SK-N-SH treated with all-trans-retinoic acid at 6 μM for 48 hours (cell line): ENCODE data around the gene FIGN.
A peak's percentile ranks its signal among the peaks of the same experiment; 100 is the strongest.

ENCODE experiments used
- ATAC-seq: fragments of 200-7000 bp; cut with Tn5 transposase; 3 replicates; pipeline ENCODE4 v1.9.1; 2020; ENCODE audit warnings: mild to moderate bottlenecking, moderate library complexity
- BACH2 ChIP-seq: fragments of 250-450 bp; sonication (Bioruptor Pico); IDR thresholded peaks from 2 replicates; pipeline ENCODE4 v1.9.0; 2021; ENCODE audit warnings: mild to moderate bottlenecking, borderline replicate concordance
- ESRRG ChIP-seq: fragments of 250-450 bp; sonication (Bioruptor Pico); IDR thresholded peaks from 2 replicates; pipeline ENCODE4 v1.6.1; 2021; ENCODE audit warnings: mild to moderate bottlenecking
- GLIS3 ChIP-seq: fragments of 250-450 bp; sonication (Bioruptor Pico); IDR thresholded peaks from 2 replicates; pipeline ENCODE4 v1.5.0; 2020; ENCODE audit warnings: mild to moderate bottlenecking, moderate library complexity
- OSR1 ChIP-seq: fragments of 250-450 bp; sonication (Bioruptor Pico); IDR thresholded peaks from 2 replicates; pipeline ENCODE4 v1.8.0; 2022; ENCODE audit warnings: moderate library complexity, mild to moderate bottlenecking, inconsistent platforms
- PPARA ChIP-seq: fragments of 250-450 bp; sonication (Bioruptor Pico); IDR thresholded peaks from 2 replicates; pipeline ENCODE4 v1.5.0; 2020; ENCODE audit warnings: mild to moderate bottlenecking, borderline replicate concordance
- SNAI2 ChIP-seq: fragments of 250-450 bp; sonication (Bioruptor Pico); IDR thresholded peaks from 2 replicates; pipeline ENCODE4 v1.5.0; 2020; ENCODE audit warnings: mild to moderate bottlenecking, moderate library complexity
- TCF4 ChIP-seq: fragments of 250-450 bp; sonication (Bioruptor Pico); IDR thresholded peaks from 2 replicates; pipeline ENCODE4 v1.8.0; 2021; ENCODE audit warnings: mild to moderate bottlenecking, moderate library complexity, borderline replicate concordance
- TOX ChIP-seq: fragments of 250-450 bp; sonication (Bioruptor Pico); IDR thresholded peaks from 2 replicates; pipeline ENCODE4 v1.8.0; 2021; ENCODE audit warnings: mild to moderate bottlenecking, moderate library complexity, borderline replicate concordance
- ZC3H10 ChIP-seq: fragments of 250-450 bp; sonication (Bioruptor Pico); IDR thresholded peaks from 2 replicates; pipeline ENCODE4 v1.5.1; 2021; ENCODE audit warnings: mild to moderate bottlenecking, moderate library complexity
- ZFP3 ChIP-seq: fragments of 250-450 bp; sonication (Bioruptor Pico); IDR thresholded peaks from 2 replicates; pipeline ENCODE4 v1.5.0; 2020; ENCODE audit warnings: mild to moderate bottlenecking, moderate library complexity
- ZFP30 ChIP-seq: fragments of 450-650 bp; formaldehyde crosslinking; IDR thresholded peaks from 2 replicates; pipeline ENCODE4 v1.5.0; 2022; ENCODE audit warnings: mild to moderate bottlenecking, moderate library complexity
- ZNF565 ChIP-seq: fragments of 450-650 bp; formaldehyde crosslinking; conservative IDR thresholded peaks from 2 replicates; pipeline ENCODE4 v1.5.0; 2020; ENCODE audit warnings: low read depth, mild to moderate bottlenecking, moderate library complexity
- ZNF70 ChIP-seq: fragments of 450-650 bp; formaldehyde crosslinking; IDR thresholded peaks from 2 replicates; pipeline ENCODE4 v1.5.0; 2020; ENCODE audit warnings: mild to moderate bottlenecking, moderate library complexity
- ZNF8 ChIP-seq: fragments of 450-650 bp; formaldehyde crosslinking; IDR thresholded peaks from 2 replicates; pipeline ENCODE4 v1.5.0; 2020; ENCODE audit warnings: mild to moderate bottlenecking, moderate library complexity
- TF ChIP-seq, protein P1 (sequence below): fragments of 250-450 bp; sonication (Bioruptor Pico); IDR thresholded peaks from 2 replicates; pipeline ENCODE4 v1.8.0; 2021; ENCODE audit warnings: low read depth, mild to moderate bottlenecking, moderate library complexity, borderline replicate concordance
- TF ChIP-seq, protein P2 (sequence below): fragments of 250-450 bp; sonication (Bioruptor Pico); IDR thresholded peaks from 2 replicates; pipeline ENCODE4 v1.5.0; 2020; ENCODE audit warnings: mild to moderate bottlenecking, moderate library complexity
- TF ChIP-seq, protein P3 (sequence below): fragments of 250-450 bp; sonication (Bioruptor Pico); IDR thresholded peaks from 2 replicates; pipeline ENCODE4 v1.5.1; 2021; ENCODE audit warnings: mild to moderate bottlenecking, moderate library complexity
- TF ChIP-seq, protein P4 (sequence below): fragments of 250-450 bp; sonication (Bioruptor Pico); IDR thresholded peaks from 2 replicates; pipeline ENCODE4 v1.8.0; 2020; ENCODE audit warnings: mild to moderate bottlenecking, moderate library complexity, borderline replicate concordance

FIGN gene

DNA sequence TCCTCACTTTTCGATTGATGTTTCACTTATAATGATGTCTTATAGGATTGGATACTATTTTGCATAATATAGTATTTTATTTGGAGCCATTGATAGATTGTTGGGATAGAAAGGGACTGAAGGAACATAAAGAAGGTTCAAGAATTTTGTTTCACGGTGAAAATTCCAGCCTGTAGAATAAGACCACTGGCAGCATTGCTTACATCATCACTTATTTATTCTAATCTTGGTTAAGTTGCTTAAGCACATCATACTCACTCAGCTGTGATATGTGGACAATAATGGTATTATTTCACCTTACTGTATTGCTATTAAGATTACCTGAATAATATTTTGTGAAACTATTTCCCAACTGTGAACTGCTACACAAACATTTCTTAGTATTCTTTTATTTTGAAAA lies 118.3 kb downstream of the FIGN start:
- no peak for TF ChIP-seq TOX (CRISPR knock-in tag)
- no peak for TF ChIP-seq ZFP3 (CRISPR knock-in tag)
- no peak for TF ChIP-seq SNAI2 (CRISPR knock-in tag)
- TF ChIP-seq GLIS3 = no peak
- no peak for TF ChIP-seq ESRRG
- TF ChIP-seq ZNF70 (CRISPR knock-in tag) = no peak
- no peak for TF ChIP-seq PPARA (CRISPR knock-in tag)
- no peak for ATAC-seq

DNA sequence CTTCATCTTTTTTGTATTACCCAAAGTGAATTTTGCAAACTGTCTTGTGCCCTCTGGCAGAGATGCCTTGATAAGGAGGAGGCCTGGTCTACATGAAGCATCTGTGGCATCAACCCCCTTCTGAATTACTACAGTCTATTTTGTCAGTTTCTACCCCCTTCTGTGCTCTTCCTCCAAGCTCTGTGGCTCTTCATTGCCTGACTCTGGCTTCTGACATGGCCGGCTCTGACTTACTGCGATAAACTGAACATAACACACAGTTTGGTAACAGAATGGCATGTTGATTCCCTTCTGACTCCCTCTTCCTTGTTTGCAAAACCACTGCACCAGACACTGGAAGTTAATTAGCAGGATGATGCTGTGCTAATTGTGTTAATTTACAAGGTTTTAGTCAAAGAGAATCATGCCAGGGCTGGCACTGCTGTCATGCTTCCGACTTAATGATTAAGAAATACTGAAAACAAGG lies 122.5 kb downstream of the FIGN start:
- ATAC-seq = no peak
- TF ChIP-seq SNAI2 (CRISPR knock-in tag) (no peak), ZNF70 (CRISPR knock-in tag) (no peak), TCF4 (CRISPR knock-in tag) (peak; percentile 27; the same call in 1 of the 2 replicates), ZNF565 (CRISPR knock-in tag) (no peak), ZNF8 (CRISPR knock-in tag) (no peak), ESRRG (no peak), ZFP3 (CRISPR knock-in tag) (no peak)
- TF ChIP-seq, protein P1, sequence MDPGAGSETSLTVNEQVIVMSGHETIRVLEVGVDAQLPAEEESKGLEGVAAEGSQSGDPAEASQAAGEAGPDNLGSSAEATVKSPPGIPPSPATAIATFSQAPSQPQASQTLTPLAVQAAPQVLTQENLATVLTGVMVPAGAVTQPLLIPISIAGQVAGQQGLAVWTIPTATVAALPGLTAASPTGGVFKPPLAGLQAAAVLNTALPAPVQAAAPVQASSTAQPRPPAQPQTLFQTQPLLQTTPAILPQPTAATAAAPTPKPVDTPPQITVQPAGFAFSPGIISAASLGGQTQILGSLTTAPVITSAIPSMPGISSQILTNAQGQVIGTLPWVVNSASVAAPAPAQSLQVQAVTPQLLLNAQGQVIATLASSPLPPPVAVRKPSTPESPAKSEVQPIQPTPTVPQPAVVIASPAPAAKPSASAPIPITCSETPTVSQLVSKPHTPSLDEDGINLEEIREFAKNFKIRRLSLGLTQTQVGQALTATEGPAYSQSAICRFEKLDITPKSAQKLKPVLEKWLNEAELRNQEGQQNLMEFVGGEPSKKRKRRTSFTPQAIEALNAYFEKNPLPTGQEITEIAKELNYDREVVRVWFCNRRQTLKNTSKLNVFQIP (CRISPR knock-in tag) = no peak
- TF ChIP-seq, protein P2, sequence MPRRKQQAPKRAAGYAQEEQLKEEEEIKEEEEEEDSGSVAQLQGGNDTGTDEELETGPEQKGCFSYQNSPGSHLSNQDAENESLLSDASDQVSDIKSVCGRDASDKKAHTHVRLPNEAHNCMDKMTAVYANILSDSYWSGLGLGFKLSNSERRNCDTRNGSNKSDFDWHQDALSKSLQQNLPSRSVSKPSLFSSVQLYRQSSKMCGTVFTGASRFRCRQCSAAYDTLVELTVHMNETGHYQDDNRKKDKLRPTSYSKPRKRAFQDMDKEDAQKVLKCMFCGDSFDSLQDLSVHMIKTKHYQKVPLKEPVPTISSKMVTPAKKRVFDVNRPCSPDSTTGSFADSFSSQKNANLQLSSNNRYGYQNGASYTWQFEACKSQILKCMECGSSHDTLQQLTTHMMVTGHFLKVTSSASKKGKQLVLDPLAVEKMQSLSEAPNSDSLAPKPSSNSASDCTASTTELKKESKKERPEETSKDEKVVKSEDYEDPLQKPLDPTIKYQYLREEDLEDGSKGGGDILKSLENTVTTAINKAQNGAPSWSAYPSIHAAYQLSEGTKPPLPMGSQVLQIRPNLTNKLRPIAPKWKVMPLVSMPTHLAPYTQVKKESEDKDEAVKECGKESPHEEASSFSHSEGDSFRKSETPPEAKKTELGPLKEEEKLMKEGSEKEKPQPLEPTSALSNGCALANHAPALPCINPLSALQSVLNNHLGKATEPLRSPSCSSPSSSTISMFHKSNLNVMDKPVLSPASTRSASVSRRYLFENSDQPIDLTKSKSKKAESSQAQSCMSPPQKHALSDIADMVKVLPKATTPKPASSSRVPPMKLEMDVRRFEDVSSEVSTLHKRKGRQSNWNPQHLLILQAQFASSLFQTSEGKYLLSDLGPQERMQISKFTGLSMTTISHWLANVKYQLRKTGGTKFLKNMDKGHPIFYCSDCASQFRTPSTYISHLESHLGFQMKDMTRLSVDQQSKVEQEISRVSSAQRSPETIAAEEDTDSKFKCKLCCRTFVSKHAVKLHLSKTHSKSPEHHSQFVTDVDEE (CRISPR knock-in tag) = 0 out of 2 replicates have a peak, but pooled peaks have one; percentile 34

DNA sequence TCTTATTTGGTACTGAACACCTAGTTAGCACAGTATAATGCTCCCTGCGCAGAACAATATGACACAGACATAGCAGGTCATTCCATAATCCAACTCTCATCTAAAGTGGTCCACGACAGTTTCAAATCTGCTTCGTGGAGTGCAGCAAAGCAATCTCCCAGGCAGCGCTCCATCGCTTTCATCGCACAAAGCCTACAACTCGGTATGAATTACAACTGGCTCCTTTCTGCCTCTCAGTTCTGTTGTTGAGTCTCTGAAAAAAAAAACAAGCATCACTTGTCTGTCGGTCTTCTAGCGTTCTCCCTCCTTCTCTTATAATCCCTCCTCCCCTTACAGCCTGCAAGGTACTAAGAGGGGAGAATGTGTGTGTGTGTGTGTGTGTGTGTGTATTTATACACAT lies 123.5 kb downstream of the FIGN start:
- ATAC-seq = no peak
- TF ChIP-seq, protein P3, sequence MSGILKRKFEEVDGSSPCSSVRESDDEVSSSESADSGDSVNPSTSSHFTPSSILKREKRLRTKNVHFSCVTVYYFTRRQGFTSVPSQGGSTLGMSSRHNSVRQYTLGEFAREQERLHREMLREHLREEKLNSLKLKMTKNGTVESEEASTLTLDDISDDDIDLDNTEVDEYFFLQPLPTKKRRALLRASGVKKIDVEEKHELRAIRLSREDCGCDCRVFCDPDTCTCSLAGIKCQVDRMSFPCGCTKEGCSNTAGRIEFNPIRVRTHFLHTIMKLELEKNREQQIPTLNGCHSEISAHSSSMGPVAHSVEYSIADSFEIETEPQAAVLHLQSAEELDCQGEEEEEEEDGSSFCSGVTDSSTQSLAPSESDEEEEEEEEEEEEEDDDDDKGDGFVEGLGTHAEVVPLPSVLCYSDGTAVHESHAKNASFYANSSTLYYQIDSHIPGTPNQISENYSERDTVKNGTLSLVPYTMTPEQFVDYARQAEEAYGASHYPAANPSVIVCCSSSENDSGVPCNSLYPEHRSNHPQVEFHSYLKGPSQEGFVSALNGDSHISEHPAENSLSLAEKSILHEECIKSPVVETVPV = no peak
- no peak for TF ChIP-seq ESRRG
- TF ChIP-seq ZFP30 (CRISPR knock-in tag) = no peak
- TF ChIP-seq, protein P4, sequence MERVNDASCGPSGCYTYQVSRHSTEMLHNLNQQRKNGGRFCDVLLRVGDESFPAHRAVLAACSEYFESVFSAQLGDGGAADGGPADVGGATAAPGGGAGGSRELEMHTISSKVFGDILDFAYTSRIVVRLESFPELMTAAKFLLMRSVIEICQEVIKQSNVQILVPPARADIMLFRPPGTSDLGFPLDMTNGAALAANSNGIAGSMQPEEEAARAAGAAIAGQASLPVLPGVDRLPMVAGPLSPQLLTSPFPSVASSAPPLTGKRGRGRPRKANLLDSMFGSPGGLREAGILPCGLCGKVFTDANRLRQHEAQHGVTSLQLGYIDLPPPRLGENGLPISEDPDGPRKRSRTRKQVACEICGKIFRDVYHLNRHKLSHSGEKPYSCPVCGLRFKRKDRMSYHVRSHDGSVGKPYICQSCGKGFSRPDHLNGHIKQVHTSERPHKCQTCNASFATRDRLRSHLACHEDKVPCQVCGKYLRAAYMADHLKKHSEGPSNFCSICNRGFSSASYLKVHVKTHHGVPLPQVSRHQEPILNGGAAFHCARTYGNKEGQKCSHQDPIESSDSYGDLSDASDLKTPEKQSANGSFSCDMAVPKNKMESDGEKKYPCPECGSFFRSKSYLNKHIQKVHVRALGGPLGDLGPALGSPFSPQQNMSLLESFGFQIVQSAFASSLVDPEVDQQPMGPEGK (CRISPR knock-in tag) = no peak
- no peak for TF ChIP-seq ZC3H10 (CRISPR knock-in tag)
- TF ChIP-seq GLIS3 = no peak

DNA sequence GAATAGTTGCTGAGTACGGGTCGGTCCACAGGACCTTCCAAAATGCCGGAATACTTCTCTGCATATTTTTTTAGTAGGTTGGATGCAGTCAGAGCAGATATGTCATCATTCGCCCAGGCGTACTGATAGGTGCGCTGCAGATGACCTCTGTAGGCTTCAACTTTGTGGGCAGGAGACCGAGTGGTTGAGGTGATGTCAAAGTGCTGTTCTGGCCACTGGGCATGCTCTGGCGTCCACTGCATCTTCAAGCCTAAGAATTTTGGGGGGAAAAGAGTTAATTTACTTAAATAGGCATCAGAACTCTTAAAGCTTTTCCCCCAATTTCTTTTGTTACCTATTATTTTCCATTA lies 124.3 kb downstream of the FIGN start:
- TF ChIP-seq ZFP30 (CRISPR knock-in tag) = no peak
- TF ChIP-seq SNAI2 (CRISPR knock-in tag) = no peak
- TF ChIP-seq ZFP3 (CRISPR knock-in tag) = no peak
- no peak for ATAC-seq

DNA sequence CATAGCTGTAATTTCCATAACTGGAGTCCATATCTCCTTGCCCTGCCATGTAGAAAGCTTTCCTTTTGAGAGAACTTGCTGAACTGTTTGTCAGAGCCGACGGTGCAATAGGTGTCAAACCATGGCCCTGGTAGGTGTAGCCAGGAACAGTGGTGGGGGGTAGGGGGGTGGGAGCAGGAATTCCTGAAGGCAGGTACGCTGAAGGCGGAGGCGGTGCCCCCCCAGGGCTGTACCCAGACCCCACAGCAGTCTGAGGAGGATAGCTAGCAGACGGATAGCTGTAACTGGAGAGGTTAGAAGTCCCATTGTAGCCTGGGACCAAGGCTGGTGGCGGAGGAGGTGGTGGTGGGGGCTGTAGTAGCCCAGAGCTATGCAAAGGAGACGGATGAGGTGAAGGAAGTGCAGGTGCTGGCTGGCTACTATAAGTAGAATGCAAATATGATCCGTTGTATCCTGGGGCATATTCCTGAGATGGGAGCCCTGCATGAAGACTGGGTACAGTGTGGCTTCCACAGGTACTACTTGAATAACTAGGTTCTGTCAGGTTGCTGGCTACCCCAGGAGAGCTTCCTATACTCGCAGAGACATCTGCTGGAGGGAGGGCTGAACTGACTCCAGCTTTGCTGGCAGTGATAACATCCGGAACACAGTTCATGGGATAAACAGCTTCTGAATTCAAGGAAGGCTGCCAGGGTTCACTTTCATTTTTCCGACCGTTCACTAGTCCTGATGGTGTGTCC lies 124.8 kb downstream of the FIGN start:
- ATAC-seq = peak; percentile 51; the same call in 2 of the 3 replicates

More for the DNA sequence above, 124.8 kb downstream of the FIGN start:
- TF ChIP-seq OSR1 (CRISPR knock-in tag) = no peak
- TF ChIP-seq ZNF8 (CRISPR knock-in tag) = no peak
- no peak for TF ChIP-seq ZNF565 (CRISPR knock-in tag)
- no peak for TF ChIP-seq BACH2
- no peak for TF ChIP-seq ZNF70 (CRISPR knock-in tag)
- TF ChIP-seq, protein P4 (CRISPR knock-in tag) = no peak
- TF ChIP-seq SNAI2 (CRISPR knock-in tag) = no peak
- no peak for TF ChIP-seq ZFP30 (CRISPR knock-in tag)
